Measurements from ENCODE around the gene SERPINF2.
A peak's percentile ranks its signal among the peaks of the same experiment; 100 is the strongest.
"Not testable (repeated sequence)": the region's sequence is repeated elsewhere in the genome, so short reads cannot be mapped to it uniquely, and the experiment has no call there.

Gene SERPINF2

GRCh38 chr17:1789936-1790335 is 47.3 kb downstream of the SERPINF2 start:
- DNase-seq (ENCODE audit: low read depth, low spot score), result no peak

- peak; percentile 70 for DNase-seq (ENCODE audit: low read depth, low spot score)
These were observed 50.1 kb downstream of the SERPINF2 start for GRCh38 chr17:1792495-1793446.

- peak; percentile 76 for DNase-seq (ENCODE audit: low read depth, low spot score)
These were observed 50.8 kb downstream of the SERPINF2 start for GRCh38 chr17:1793447-1793806.

DNA sequence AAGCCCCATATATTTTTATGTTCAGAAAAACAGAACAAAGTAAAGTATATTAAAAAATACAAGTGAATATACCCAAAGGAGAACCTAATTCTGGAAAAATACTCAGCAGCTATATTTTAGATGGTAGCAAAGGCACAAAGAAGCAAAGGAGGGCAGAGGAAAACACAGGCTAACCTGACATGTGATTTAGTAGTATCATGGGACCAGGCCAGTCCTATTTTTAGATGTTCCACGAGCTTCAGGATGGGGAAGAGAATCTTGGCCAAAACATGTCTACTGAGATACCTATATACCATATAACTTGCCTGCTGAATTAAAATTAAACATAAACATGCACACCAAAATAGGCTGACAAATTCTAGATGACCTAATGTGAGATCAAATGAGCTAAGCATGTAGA is 54.1 kb downstream of the SERPINF2 start:
- DNase-seq (ENCODE audit: low read depth, low spot score), result no peak

DNA sequence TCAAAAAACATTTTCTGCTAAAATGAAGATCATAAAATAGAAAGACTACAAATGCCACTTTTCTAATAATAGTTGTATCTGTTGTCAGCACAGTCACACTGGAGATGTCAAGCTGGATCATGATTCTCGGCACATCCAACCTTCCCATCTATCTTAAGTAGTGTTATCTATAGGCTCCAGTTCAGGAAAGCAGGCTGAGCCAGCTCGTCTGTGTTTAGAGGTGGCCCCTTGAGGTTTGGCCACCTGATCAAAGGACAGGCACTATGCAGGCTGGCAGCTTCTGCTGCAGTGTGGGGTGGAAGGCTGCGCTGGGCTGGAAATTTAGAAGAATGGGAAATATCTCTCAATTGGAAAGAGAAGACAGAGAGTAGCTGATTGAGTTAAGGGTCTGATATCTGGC is 54.7 kb downstream of the SERPINF2 start:
- DNase-seq (ENCODE audit: low read depth, low spot score), result no peak

DNA sequence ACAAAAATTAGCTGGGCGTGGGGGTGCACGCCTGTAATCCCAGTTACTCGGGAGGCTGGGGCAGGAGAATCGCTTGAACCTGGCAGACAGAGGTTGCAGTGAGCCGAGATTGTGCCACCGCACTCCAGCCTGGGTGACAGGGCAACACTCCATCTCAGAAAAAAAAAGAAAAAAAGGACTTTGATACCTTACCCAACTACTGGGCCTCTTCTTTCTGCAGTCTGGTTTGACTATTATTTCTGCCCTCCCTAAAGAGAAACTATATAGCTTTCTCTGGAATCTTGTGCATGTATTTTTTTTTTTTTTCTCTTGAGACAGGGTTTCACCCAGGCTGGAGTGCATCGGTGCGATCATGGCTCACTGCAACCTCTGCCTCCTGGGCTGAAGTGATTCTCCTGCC is 55.2 kb downstream of the SERPINF2 start:
- not testable (repeated sequence) for DNase-seq (ENCODE audit: low read depth, low spot score)

GRCh38 chr17:1800240-1800639 is 57.6 kb downstream of the SERPINF2 start:
- no peak for DNase-seq (ENCODE audit: low read depth, low spot score)

DNA sequence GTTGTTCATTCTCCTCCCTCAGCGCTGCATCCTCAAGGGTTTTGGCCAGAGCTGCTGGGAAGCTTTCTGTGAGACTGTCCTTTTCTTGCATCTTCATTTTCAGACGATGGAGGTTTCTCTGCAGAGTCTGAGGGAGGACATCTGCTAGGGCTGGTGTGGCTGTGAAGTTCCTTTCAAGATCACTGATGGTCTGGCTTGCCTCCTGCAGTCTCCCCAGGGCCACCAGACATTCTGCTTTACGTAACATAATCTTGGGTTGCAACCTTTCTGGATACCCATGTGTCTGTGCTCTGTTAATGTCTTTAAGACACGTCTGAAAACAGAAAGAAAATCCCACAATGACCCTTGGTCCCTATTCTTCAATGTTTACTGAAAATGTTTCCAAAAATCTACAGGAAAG is 58.0 kb downstream of the SERPINF2 start:
- no peak for DNase-seq (ENCODE audit: low read depth, low spot score)

- DNase-seq (ENCODE audit: low read depth, low spot score), result no peak
These were observed 59.8 kb downstream of the SERPINF2 start for GRCh38 chr17:1802429-1802828.

- DNase-seq (ENCODE audit: low read depth, low spot score), result no peak
These were observed 60.6 kb downstream of the SERPINF2 start for GRCh38 chr17:1803280-1803679.

Data from ELF-1 (cell line).